Measurements from ENCODE around the gene BICRA. TPM values are rescaled to one million over a fixed set of nuclear protein-coding genes. Genes with fewer than 3 reads are reported as not detected.

The BICRA gene
- total and polyA plus RNA-seq, 9 of the 15 experiments (the other 6 are each of a cell fraction or from before 2014, with no cell fraction given), result 0.01 to 8.8 (median 1.2) TPM

GRCh38 chr19:47600246-47601179 lies 8.4 kb upstream of the BICRA start (continued):
- TF ChIP-seq E2F4 (CRISPR knock-in tag; IDR thresholded peaks at IDR 0.05; ENCODE audit: low read depth) (no peak), ERF (CRISPR knock-in tag; IDR thresholded peaks at IDR 0.05) (peak; percentile 79; the same call in 1 of the 2 replicates), ZNF431 (CRISPR knock-in tag; IDR thresholded peaks at IDR 0.05) (no peak), MNT (conservative IDR thresholded peaks at IDR 0.05) (peak; percentile 63 to 83), SP2 (IDR thresholded peaks at IDR 0.05; ENCODE audit: extremely low read depth, low read depth, low read length, poor library complexity, severe bottlenecking) (no peak), TCFL5 (CRISPR knock-in tag; conservative IDR thresholded peaks at IDR 0.05) (no peak), ZNF561 (CRISPR knock-in tag; conservative IDR thresholded peaks at IDR 0.05) (no peak), ARID4B (CRISPR knock-in tag; IDR thresholded peaks at IDR 0.05) (peak; percentile 94), RBM34 (IDR thresholded peaks at IDR 0.05; ENCODE audit: borderline replicate concordance, insufficient read depth, low read length) (no peak), BRF2 (IDR thresholded peaks at IDR 0.05; ENCODE audit: borderline replicate concordance, insufficient read depth, insufficient read length) (no peak), HNRNPLL (IDR thresholded peaks at IDR 0.05; ENCODE audit: low read depth, low read length, poor library complexity, severe bottlenecking) (peak; percentile 68), ZNF274 (IDR thresholded peaks at IDR 0.05; ENCODE audit: borderline replicate concordance, low read depth, low read length) (no peak), HNRNPH1 (optimal IDR thresholded peaks at IDR 0.05; ENCODE audit: low read depth, low read length) (no peak), PRPF4 (IDR thresholded peaks at IDR 0.05; ENCODE audit: insufficient read depth, low read depth, low read length, poor library complexity, severe bottlenecking) (no peak), YBX1 (IDR thresholded peaks at IDR 0.05) (no peak), RAD21 (CRISPR knock-in tag; conservative IDR thresholded peaks at IDR 0.05 in 1 of 2, IDR thresholded peaks at IDR 0.05 in 1 of 2) (no peak; a peak in 1 of 4 replicates), TCF3 (CRISPR knock-in tag; IDR thresholded peaks at IDR 0.05) (peak; percentile 36; the same call in 1 of the 2 replicates)

Measured in K562 (cell line).